GM03348 (cell line): Measurements from ENCODE around the gene TBC1D1.
"Not testable (repeated sequence)": the region's sequence is repeated elsewhere in the genome, so short reads cannot be mapped to it uniquely, and the experiment has no call there.

Source experiments
- DNase-seq: peaks from one replicate; pipeline ENCODE4 v3.0.0; 2012; ENCODE audit warnings: low spot score

TBC1D1 gene

GRCh38 chr4:37968747-37969146 lies 77.9 kb downstream of the TBC1D1 start:
- no peak for DNase-seq

GRCh38 chr4:37970702-37971101 lies 79.8 kb downstream of the TBC1D1 start:
- peak; percentile 34 for DNase-seq

GRCh38 chr4:37971202-37971601 lies 80.3 kb downstream of the TBC1D1 start:
- DNase-seq: no peak

- no peak for DNase-seq
Measured at GRCh38 chr4:37973441-37973840, 82.6 kb downstream of the TBC1D1 start.

GRCh38 chr4:37975321-37975822 lies 84.5 kb downstream of the TBC1D1 start:
- not testable (repeated sequence) for DNase-seq

- no peak for DNase-seq
Measured at GRCh38 chr4:37976507-37976906, 85.6 kb downstream of the TBC1D1 start.

- peak; percentile 92 for DNase-seq
Measured at GRCh38 chr4:37976991-37977470, 86.1 kb downstream of the TBC1D1 start.

GRCh38 chr4:37977471-37978247 lies 86.8 kb downstream of the TBC1D1 start:
- DNase-seq: peak; percentile 88

GRCh38 chr4:37978248-37978924 lies 87.5 kb downstream of the TBC1D1 start:
- DNase-seq: peak; percentile 14

GRCh38 chr4:37980246-37980645 lies 89.4 kb downstream of the TBC1D1 start:
- DNase-seq: no peak

GRCh38 chr4:37981425-37981824 lies 90.5 kb downstream of the TBC1D1 start:
- DNase-seq: no peak

- DNase-seq: peak; percentile 40
Measured at GRCh38 chr4:37981844-37982720, 91.2 kb downstream of the TBC1D1 start.

GRCh38 chr4:37982736-37983135 lies 91.9 kb downstream of the TBC1D1 start:
- no peak for DNase-seq

GRCh38 chr4:37983951-37984350 lies 93.1 kb downstream of the TBC1D1 start:
- no peak for DNase-seq

GRCh38 chr4:37985730-37986275 lies 94.9 kb downstream of the TBC1D1 start:
- no peak for DNase-seq

GRCh38 chr4:37988670-37989069 lies 97.8 kb downstream of the TBC1D1 start:
- no peak for DNase-seq

GRCh38 chr4:37989398-37990260 lies 98.7 kb downstream of the TBC1D1 start:
- DNase-seq: no peak

GRCh38 chr4:37990731-37991245 lies 99.9 kb downstream of the TBC1D1 start:
- no peak for DNase-seq

- no peak for DNase-seq
Measured at GRCh38 chr4:37991623-37992410, 100.9 kb downstream of the TBC1D1 start.

- no peak for DNase-seq
Measured at GRCh38 chr4:37993806-37994205, 102.9 kb downstream of the TBC1D1 start.
